H9 (cell line): ENCODE results near the gene LRRC3. TPM values are rescaled to one million over a fixed set of nuclear protein-coding genes. Genes with fewer than 3 reads are reported as not detected.

Source experiments
- DNase-seq: peaks from one replicate; pipeline ENCODE4 v3.0.0-alpha.2; 2017
- H2AFZ ChIP-seq: one replicate; pipeline ENCODE4 v1.6.1; 2013; ENCODE audit warnings: mild to moderate bottlenecking, low read length, control low read depth, moderate library complexity
- H2AK5ac ChIP-seq: 2 replicates; pipeline ENCODE4 v1.6.1; 2013; ENCODE audit warnings: low read length, control low read depth, mixed read lengths; ENCODE audit not compliant: insufficient read length
- H2BK120ac ChIP-seq: one replicate; pipeline ENCODE4 v1.6.1; 2013; ENCODE audit warnings: low read depth, mild to moderate bottlenecking, low read length, control low read depth, inconsistent platforms; ENCODE audit not compliant: poor library complexity, severe bottlenecking
- H2BK12ac ChIP-seq: 2 replicates; pipeline ENCODE4 v1.6.1; 2013; ENCODE audit warnings: low read length, control low read depth, mixed read lengths, low read depth; ENCODE audit not compliant: insufficient read length
- H2BK15ac ChIP-seq: 2 replicates; pipeline ENCODE4 v1.6.1; 2013; ENCODE audit warnings: low read depth, low read length, control low read depth
- H2BK20ac ChIP-seq: one replicate; pipeline ENCODE4 v1.6.1; 2013; ENCODE audit warnings: low read depth, mild to moderate bottlenecking, low read length, control low read depth, inconsistent platforms; ENCODE audit not compliant: poor library complexity, severe bottlenecking
- H2BK5ac ChIP-seq: 2 replicates; pipeline ENCODE4 v1.6.1; 2013; ENCODE audit warnings: low read length, control low read depth, mixed read lengths; ENCODE audit not compliant: insufficient read length
- H3K14ac ChIP-seq: 2 replicates; pipeline ENCODE4 v1.6.1; 2013; ENCODE audit warnings: low read length, control low read depth; ENCODE audit not compliant: insufficient read depth
- H3K18ac ChIP-seq: 2 replicates; pipeline ENCODE4 v1.6.1; 2013; ENCODE audit warnings: low read depth, mild to moderate bottlenecking, mixed read lengths, low read length, control low read depth; ENCODE audit not compliant: insufficient read length
- H3K23ac ChIP-seq: 2 replicates; pipeline ENCODE4 v1.6.1; 2013; ENCODE audit warnings: low read length, control low read depth, mixed read lengths, low read depth; ENCODE audit not compliant: insufficient read length
- H3K23me2 ChIP-seq: 2 replicates; pipeline ENCODE4 v1.6.1; 2013; ENCODE audit warnings: low read depth, mild to moderate bottlenecking, mixed read lengths, low read length, control low read depth; ENCODE audit not compliant: insufficient read length, poor library complexity, severe bottlenecking
- H3K27ac ChIP-seq: 2 replicates; pipeline ENCODE4 v1.5.1; 2013; ENCODE audit warnings: low read length, control low read depth, mixed read lengths, low read depth; ENCODE audit not compliant: insufficient read length
- H3K27me3 ChIP-seq: 2 replicates; pipeline ENCODE4 v1.6.1; 2013; ENCODE audit warnings: low read length, control low read depth, inconsistent platforms; ENCODE audit not compliant: insufficient read depth
- H3K4ac ChIP-seq: 2 replicates; pipeline ENCODE4 v1.6.1; 2013; ENCODE audit warnings: low read depth, mild to moderate bottlenecking, control low read depth, inconsistent platforms, low read length, moderate library complexity
- H3K4me1 ChIP-seq: 2 replicates; pipeline ENCODE4 v1.6.1; 2013; ENCODE audit warnings: low read length, control low read depth, inconsistent platforms; ENCODE audit not compliant: insufficient read depth
- H3K4me2 ChIP-seq: 2 replicates; pipeline ENCODE4 v1.6.1; 2013; ENCODE audit warnings: low read length, control low read depth, mixed read lengths; ENCODE audit not compliant: insufficient read length, insufficient read depth
- H3K56ac ChIP-seq: 2 replicates; pipeline ENCODE4 v1.6.1; 2013; ENCODE audit warnings: low read depth, mild to moderate bottlenecking, mixed read lengths, low read length, control low read depth; ENCODE audit not compliant: insufficient read length
- H3K79me1 ChIP-seq: 2 replicates; pipeline ENCODE4 v1.6.1; 2013; ENCODE audit warnings: low read depth, mild to moderate bottlenecking, moderate library complexity, low read length, control low read depth, inconsistent platforms; ENCODE audit not compliant: insufficient read depth, poor library complexity, severe bottlenecking
- H3K79me2 ChIP-seq: 2 replicates; pipeline ENCODE4 v1.6.1; 2013; ENCODE audit warnings: low read length, control low read depth, inconsistent platforms; ENCODE audit not compliant: insufficient read depth
- H3K9ac ChIP-seq: 2 replicates; pipeline ENCODE4 v1.6.1; 2013; ENCODE audit warnings: low read length, control low read depth, mixed read lengths; ENCODE audit not compliant: insufficient read length; ENCODE audit errors: extremely low read depth
- H3K9me3 ChIP-seq: one replicate; pipeline ENCODE4 v1.6.1; 2013; ENCODE audit warnings: low read depth, low read length, inconsistent platforms; ENCODE audit not compliant: control insufficient read depth
- H3T11ph ChIP-seq: one replicate; pipeline ENCODE4 v1.6.1; 2013; ENCODE audit warnings: mild to moderate bottlenecking, low read length, control low read depth, inconsistent platforms
- H4K20me1 ChIP-seq: one replicate; pipeline ENCODE4 v1.6.1; 2013; ENCODE audit not compliant: control insufficient read depth, insufficient read length, insufficient read depth
- H4K5ac ChIP-seq: 2 replicates; pipeline ENCODE4 v1.6.1; 2013; ENCODE audit warnings: low read depth, mild to moderate bottlenecking, mixed read lengths, low read length, control low read depth; ENCODE audit not compliant: insufficient read length
- H4K8ac ChIP-seq: replicated peaks from 2 replicates; pipeline ENCODE4 v1.6.1; 2013; ENCODE audit warnings: low read length, control low read depth, mixed read lengths, low read depth; ENCODE audit not compliant: insufficient read length
- H4K91ac ChIP-seq: 2 replicates; pipeline ENCODE4 v1.6.1; 2013; ENCODE audit warnings: low read depth, mild to moderate bottlenecking, moderate library complexity, mixed read lengths, low read length, control low read depth; ENCODE audit not compliant: insufficient read length
- H3K27ac Mint-ChIP-seq, 3 experiments: 2 replicates in 2 of 3; 3 replicates in 1 of 3; pipeline ENCODE4 v1.8.0; 2020 to 2021; ENCODE audit warnings: mixed read lengths in 3 of 3, mild to moderate bottlenecking in 1 of 3, moderate library complexity in 1 of 3
- H3K27me3 Mint-ChIP-seq: 2 replicates; pipeline ENCODE4 v1.8.0; 2021; ENCODE audit warnings: low read depth, mild to moderate bottlenecking, moderate library complexity, mixed read lengths
- H3K36me3 Mint-ChIP-seq, 3 experiments: 2 replicates in 2 of 3; 3 replicates in 1 of 3; pipeline ENCODE4 v1.8.0; 2020 to 2021; ENCODE audit warnings: low read depth in 3 of 3, mixed read lengths in 3 of 3; ENCODE audit not compliant: insufficient read depth in 1 of 3
- H3K4me1 Mint-ChIP-seq, 2 experiments: 2 replicates each; pipeline ENCODE4 v1.8.0; 2020; ENCODE audit warnings: mixed read lengths in 2 of 2
- H3K4me3 Mint-ChIP-seq, 2 experiments: 2 replicates in 1 of 2; 3 replicates in 1 of 2; pipeline ENCODE4 v1.8.0; 2020 to 2021; ENCODE audit warnings: mild to moderate bottlenecking in 2 of 2, mixed read lengths in 2 of 2, moderate library complexity in 1 of 2
- H3K9me3 Mint-ChIP-seq, 2 experiments: 2 replicates in 1 of 2; 3 replicates in 1 of 2; pipeline ENCODE4 v1.8.0; 2020; ENCODE audit warnings: mild to moderate bottlenecking in 2 of 2, mixed read lengths in 2 of 2, moderate library complexity in 1 of 2
- CTCF ChIP-seq: fragments of 200-600 bp; sonication (generic); conservative IDR thresholded peaks from 3 replicates; pipeline ENCODE4 v1.8.0; 2021; ENCODE audit warnings: antibody characterized with exemption, mild to moderate bottlenecking
- WGBS: extraction: QIAGEN DNeasy Blood & Tissue Kit; methylation state at CpG from one replicate; pipeline ENCODE4 v1.1.7; 2013; ENCODE audit warnings: missing lambda C conversion rate, low lambda C conversion rate, mixed read lengths; ENCODE audit not compliant: insufficient read length; ENCODE audit errors: extremely low coverage; 5-methylcytosine and 5-hydroxymethylcytosine counted together
- total RNA-seq: library from RNA; stranded (reverse); gene quantifications from 2 replicates; pipeline ENCODE4 v1.2.1, GENCODE V29; 2021

The LRRC3 gene
- total RNA-seq, 1 experiment from 2014 or later = 3.1 TPM

GRCh38 chr21:44439211-44439600 is 16.1 kb upstream of the LRRC3 start:
- Histone ChIP-seq H4K8ac (no peak overlapping the region), H3T11ph (no peak overlapping the region), H4K5ac (no peak overlapping the region), H2AFZ (no peak overlapping the region), H3K79me2 (no peaks in the 10 kb centered on the region), H2BK20ac (no peak overlapping the region), H3K4me1 (no peaks in the 10 kb centered on the region), H3K4ac (no peak overlapping the region), H3K56ac (no peak overlapping the region), H4K91ac (no peak overlapping the region), H3K18ac (no peak overlapping the region), H3K9ac (no peak overlapping the region), H3K9me3 (no peaks in the 10 kb centered on the region), H2AK5ac (no peak overlapping the region), H3K27me3 (no peaks in the 10 kb centered on the region), H2BK5ac (no peak overlapping the region), H2BK120ac (no peak overlapping the region), H3K27ac (no peak overlapping the region), H3K14ac (no peak overlapping the region), H3K79me1 (no peaks in the 10 kb centered on the region), H2BK12ac (no peak overlapping the region), H4K20me1 (no peaks in the 10 kb centered on the region), H3K4me2 (no peak overlapping the region), H2BK15ac (no peak overlapping the region), H3K23ac (no peak overlapping the region), H3K23me2 (no peaks in the 10 kb centered on the region)
- WGBS = no CpG with 5 or more reads among the region's 11 CpGs
- no peaks in the 10 kb centered on the region; the same call in 1 of the 2 replicates for H3K27me3 Mint-ChIP-seq
- DNase-seq = no peak
- H3K36me3 Mint-ChIP-seq = no peaks in the 10 kb centered on the region; a peak in 2 of 7 replicates
- H3K4me3 Mint-ChIP-seq = no peak overlapping the region
- H3K9me3 Mint-ChIP-seq = no peaks in the 10 kb centered on the region
- H3K4me1 Mint-ChIP-seq = 0 out of 4 replicates have a peak, but pooled peaks cover under 1% of the 10 kb centered on the region in 2 experiments
- TF ChIP-seq CTCF = no peak
- H3K27ac Mint-ChIP-seq = no peak overlapping the region
